Left lung (tissue), 10 donors: ENCODE results near the gene ACAT2. TPM values are rescaled to one million over a fixed set of nuclear protein-coding genes. Genes with fewer than 3 reads are reported as not detected.
"Not testable (repeated sequence)": the region's sequence is repeated elsewhere in the genome, so short reads cannot be mapped to it uniquely, and the experiment has no call there.

Source experiments
- ATAC-seq: fragments of 200-7000 bp; cut with Tn5 transposase; one replicate; pipeline ENCODE4 v1.9.1; 2020; ENCODE audit warnings: moderate library complexity
- DNase-seq, 4 donors: peaks; one replicate each; pipeline ENCODE4 v3.0.0-alpha.2; 2013 to 2020
- H3K27ac ChIP-seq, 2 donors: fragments of 200-600 bp; sonication (generic) in 1 of 2; one replicate each; pipeline versions ENCODE4 v1.5.0 to v1.8.0; 2020 to 2021
- H3K27me3 ChIP-seq, 2 donors: fragments of 200-600 bp; sonication (generic) in 1 of 2; one replicate each; pipeline versions ENCODE4 v1.5.0 to v1.8.0; 2020 to 2021
- H3K36me3 ChIP-seq, 2 donors: fragments of 200-600 bp; sonication (generic) in 1 of 2; one replicate each; pipeline versions ENCODE4 v1.5.0 to v1.8.0; 2020 to 2021
- H3K4me1 ChIP-seq, 2 donors: fragments of 200-600 bp; one replicate each; pipeline ENCODE4 v1.8.0; 2021
- H3K4me3 ChIP-seq, 2 donors: fragments of 200-600 bp; sonication (generic) in 1 of 2; one replicate each; pipeline versions ENCODE4 v1.5.0 to v1.8.0; 2020 to 2021; ENCODE audit warnings: mild to moderate bottlenecking in 1 of 2
- H3K9me3 ChIP-seq, 2 donors: fragments of 200-600 bp; sonication (generic) in 1 of 2; one replicate each; pipeline versions ENCODE4 v1.5.0 to v1.8.0; 2020 to 2021
- intact Hi-C, 2 donors: fragments of 100-400 bp; cut with DNase I; formaldehyde crosslinking; loops; one replicate each; pipeline versions ENCODE4 v1.11.2 to v1.14.2; 2022
- polyA plus RNA-seq, 6 donors: library from polyadenylated mRNA; unstranded; fragments of 120-200 nt; gene quantifications; one replicate each; pipeline ENCODE4 v1.2.1, GENCODE V29; 2013; ENCODE audit not compliant: insufficient read length in 6 of 6
- total RNA-seq, 2 donors: library from RNA; stranded (reverse); fragmentation: NEBNext Ultra II Directional; extraction: Animal tissue kit (Norgen Biotek cat#: 25700); gene quantifications; one replicate each; pipeline ENCODE4 v1.2.1, GENCODE V29; 2021
- TF ChIP-seq, protein P1 (sequence below), 2 donors: fragments of 200-600 bp; sonication (generic) in 1 of 2; IDR thresholded peaks; one replicate each; pipeline versions ENCODE4 v1.5.0 to v1.8.0; 2021; ENCODE audit warnings: antibody characterized with exemption in 2 of 2
- donor health status: DM: no; HTN: yes; CAD: no.
- donor health status: DM: no; HTN: no; CAD: no.

The ACAT2 gene
- total and polyA plus RNA-seq, 8 donors: 25.2 to 116 (median 30.9) TPM

DNA sequence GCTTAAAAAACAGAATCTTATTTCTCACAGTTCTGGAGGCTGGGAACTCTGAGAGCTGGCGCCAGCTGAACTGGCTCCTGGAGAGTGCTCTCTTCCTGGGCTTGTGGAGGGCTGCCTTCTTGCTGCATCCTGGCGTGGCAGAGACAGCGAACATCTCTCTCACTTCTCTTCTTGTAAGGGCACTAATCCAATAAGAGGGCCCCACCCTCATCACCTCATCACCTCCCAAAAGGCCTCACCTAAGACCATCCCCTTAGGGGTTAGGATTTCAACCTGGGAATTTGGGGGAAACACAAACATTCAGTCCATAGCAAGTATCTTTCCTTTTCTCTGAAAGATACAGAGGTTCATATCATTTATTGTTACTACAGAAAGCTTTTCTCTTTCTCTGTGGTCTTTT is 62.1 kb downstream of the ACAT2 start:
- ATAC-seq (no peak), DNase-seq (no peak)
- TF ChIP-seq, protein P1, sequence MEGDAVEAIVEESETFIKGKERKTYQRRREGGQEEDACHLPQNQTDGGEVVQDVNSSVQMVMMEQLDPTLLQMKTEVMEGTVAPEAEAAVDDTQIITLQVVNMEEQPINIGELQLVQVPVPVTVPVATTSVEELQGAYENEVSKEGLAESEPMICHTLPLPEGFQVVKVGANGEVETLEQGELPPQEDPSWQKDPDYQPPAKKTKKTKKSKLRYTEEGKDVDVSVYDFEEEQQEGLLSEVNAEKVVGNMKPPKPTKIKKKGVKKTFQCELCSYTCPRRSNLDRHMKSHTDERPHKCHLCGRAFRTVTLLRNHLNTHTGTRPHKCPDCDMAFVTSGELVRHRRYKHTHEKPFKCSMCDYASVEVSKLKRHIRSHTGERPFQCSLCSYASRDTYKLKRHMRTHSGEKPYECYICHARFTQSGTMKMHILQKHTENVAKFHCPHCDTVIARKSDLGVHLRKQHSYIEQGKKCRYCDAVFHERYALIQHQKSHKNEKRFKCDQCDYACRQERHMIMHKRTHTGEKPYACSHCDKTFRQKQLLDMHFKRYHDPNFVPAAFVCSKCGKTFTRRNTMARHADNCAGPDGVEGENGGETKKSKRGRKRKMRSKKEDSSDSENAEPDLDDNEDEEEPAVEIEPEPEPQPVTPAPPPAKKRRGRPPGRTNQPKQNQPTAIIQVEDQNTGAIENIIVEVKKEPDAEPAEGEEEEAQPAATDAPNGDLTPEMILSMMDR (IDR thresholded peaks at IDR 0.05): no peak
- H3K36me3 ChIP-seq: no peaks in the 10 kb centered on the region
- H3K27ac ChIP-seq: no peak overlapping the region
- H3K9me3 ChIP-seq: no peaks in the 10 kb centered on the region
- intact Hi-C loops: no loop called here
- peaks cover 0 to 10% of the 10 kb centered on the region in 2 donors for H3K27me3 ChIP-seq
- no peak overlapping the region for H3K4me3 ChIP-seq
- H3K4me1 ChIP-seq: peaks cover 0 to 9% of the 10 kb centered on the region in 2 donors

DNA sequence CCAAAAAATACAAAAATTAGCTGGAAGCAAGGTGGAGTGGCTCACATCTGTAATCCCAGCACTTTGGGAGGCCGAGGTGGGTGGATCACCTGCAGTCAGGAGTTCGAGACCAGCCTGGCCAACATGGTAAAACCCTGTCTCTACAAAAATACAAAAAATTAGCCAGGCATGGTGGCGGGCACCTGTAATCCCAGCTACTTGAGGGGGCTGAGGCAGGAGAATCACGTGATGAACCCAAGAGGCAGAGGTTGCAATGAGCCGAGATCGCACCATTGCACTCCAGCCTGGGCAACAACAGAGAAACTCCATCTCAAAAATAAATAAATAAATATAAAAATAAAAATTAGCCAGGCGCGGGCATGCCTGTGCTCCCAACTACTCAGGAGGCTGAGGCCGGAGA is 62.8 kb downstream of the ACAT2 start:
- DNase-seq, H3K27me3 ChIP-seq, H3K4me1 ChIP-seq, intact Hi-C loops, ATAC-seq, H3K9me3 ChIP-seq, H3K27ac ChIP-seq, H3K4me3 ChIP-seq, H3K36me3 ChIP-seq: not testable (repeated sequence)

DNA sequence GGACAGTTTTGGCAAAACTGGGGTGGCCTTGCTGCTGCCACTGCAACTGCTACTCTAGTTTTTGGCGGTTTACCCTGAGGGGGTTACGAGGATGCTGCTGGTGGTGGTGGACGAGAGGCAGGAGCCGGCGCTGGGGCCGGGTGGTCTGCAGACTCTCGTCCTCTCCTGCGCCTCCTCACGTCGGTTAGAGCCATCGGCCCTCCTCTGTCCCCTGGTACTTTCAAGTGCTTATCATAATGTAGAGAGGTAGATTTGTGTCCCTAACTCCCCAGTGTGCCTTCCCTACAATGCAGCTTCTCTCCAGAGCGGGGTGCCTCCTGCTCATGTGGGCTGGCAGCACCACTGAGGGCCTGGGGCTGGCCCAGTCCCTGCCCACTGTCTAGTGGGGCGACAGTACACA is 64.2 kb downstream of the ACAT2 start:
- intact Hi-C loops: no loop called here
- TF ChIP-seq, protein P1 (IDR thresholded peaks at IDR 0.05): no peak
- H3K27ac ChIP-seq: no peak overlapping the region
- no peaks in the 10 kb centered on the region for H3K36me3 ChIP-seq
- no peak for ATAC-seq
- no peaks in the 10 kb centered on the region for H3K9me3 ChIP-seq
- peaks cover 0 to 7% of the 10 kb centered on the region in 2 donors for H3K27me3 ChIP-seq
- DNase-seq: no peak
- H3K4me1 ChIP-seq: no peaks in the 10 kb centered on the region
- H3K4me3 ChIP-seq: no peak overlapping the region

DNA sequence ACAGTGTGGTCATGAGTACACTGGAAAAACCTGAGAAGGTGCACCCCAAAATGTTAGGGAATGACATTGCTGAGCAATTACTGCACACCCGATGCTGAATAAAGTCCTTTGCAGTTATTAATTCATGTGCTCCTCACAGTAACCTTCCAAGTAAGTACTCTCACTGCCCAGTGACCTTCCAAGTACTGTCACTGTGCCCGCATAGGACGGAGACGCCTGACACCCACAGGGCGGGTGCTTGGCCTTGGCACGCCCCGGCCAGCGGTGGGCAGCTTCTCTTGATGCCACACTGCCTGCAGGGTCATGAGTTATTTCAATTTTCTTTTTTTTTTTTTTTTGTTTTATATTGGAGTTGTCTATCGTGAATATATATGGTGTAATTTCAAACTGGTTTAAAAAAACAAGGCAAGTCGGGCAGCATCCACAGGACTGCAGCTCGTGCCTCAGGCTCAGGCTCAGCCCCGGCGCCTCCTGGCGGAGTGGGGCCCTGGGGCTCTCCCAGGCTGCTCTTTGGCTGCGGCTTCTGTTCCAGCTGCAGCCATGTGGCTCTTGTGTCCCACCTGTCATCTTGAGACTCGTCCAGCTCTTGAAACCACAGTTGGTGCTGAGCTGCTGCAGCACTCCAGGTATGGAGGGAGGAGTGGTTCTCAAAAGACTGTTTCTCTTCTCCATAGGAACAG is 65.3 kb downstream of the ACAT2 start:
- Histone ChIP-seq H3K27me3 (peaks cover 0 to 7% of the 10 kb centered on the region in 2 donors), H3K4me3 (no peak overlapping the region), H3K4me1 (no peaks in the 10 kb centered on the region), H3K27ac (no peak overlapping the region), H3K9me3 (no peaks in the 10 kb centered on the region), H3K36me3 (no peaks in the 10 kb centered on the region)
- intact Hi-C loops: no loop called here
- TF ChIP-seq, protein P1 (IDR thresholded peaks at IDR 0.05): no peak
- DNase-seq (no peak), ATAC-seq (no peak)

DNA sequence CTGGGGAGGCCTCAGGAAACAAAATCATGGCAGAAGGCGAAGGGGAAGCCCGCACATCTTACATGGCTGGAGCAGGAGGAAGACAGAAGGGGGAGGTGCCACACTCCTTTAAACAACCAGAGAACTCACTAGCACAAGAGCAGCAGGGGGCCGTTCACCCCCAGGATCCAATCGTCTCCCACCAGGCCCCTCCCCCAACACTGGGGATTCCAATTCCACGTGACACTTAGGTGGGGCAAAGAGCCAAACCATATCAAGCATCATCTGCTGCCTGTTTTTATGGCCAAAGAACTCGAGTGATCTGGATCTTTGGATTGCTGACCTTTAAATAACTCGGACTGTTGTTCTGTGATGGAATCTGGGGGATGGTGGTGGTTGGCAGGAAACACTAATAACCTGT is 66.2 kb downstream of the ACAT2 start:
- no peak for DNase-seq
- peaks cover 0 to 7% of the 10 kb centered on the region in 2 donors for H3K27me3 ChIP-seq
- TF ChIP-seq, protein P1 (IDR thresholded peaks at IDR 0.05): no peak
- no peak overlapping the region for H3K4me3 ChIP-seq
- no peaks in the 10 kb centered on the region for H3K36me3 ChIP-seq
- ATAC-seq: no peak
- intact Hi-C loops: no loop called here
- H3K9me3 ChIP-seq: no peaks in the 10 kb centered on the region
- H3K27ac ChIP-seq: no peak overlapping the region
- no peaks in the 10 kb centered on the region for H3K4me1 ChIP-seq

Other genes with a start within 250 kb of the ACAT2 start
- 100 to 1,000 TPM; 179 to 879 TPM for gene SOD2, start 68.8 kb upstream of the ACAT2 start, total RNA-seq
- 10 to 100 TPM; 83.7 to 91.9 (median 88.2) TPM for gene SOD2, start 68.8 kb upstream of the ACAT2 start, polyA plus RNA-seq
- 100 to 1,000 TPM in 1 of 2 donors, 10 to 100 TPM in 1; 66.6 to 104 TPM for gene WTAP, start 34.5 kb upstream of the ACAT2 start, total RNA-seq
- gene WTAP, start 34.5 kb upstream of the ACAT2 start, polyA plus RNA-seq: 100 to 1,000 TPM; 116 to 135 (median 128) TPM
- 100 to 1,000 TPM; 112 to 170 TPM for gene TCP1, start 27.6 kb downstream of the ACAT2 start, total RNA-seq
- 100 to 1,000 TPM; 237 to 267 (median 250) TPM for gene TCP1, start 27.6 kb downstream of the ACAT2 start, polyA plus RNA-seq
- gene MRPL18, start 28.4 kb downstream of the ACAT2 start, total RNA-seq: 10 to 100 TPM; 56.0 to 67.5 TPM
- 10 to 100 TPM; 49.8 to 61.8 (median 56.2) TPM for gene MRPL18, start 28.4 kb downstream of the ACAT2 start, polyA plus RNA-seq
- under 1 TPM; 0.18 to 0.23 TPM for gene PNLDC1, start 38.2 kb downstream of the ACAT2 start, total RNA-seq
- gene PNLDC1, start 38.2 kb downstream of the ACAT2 start, polyA plus RNA-seq: under 1 TPM; 0.09 to 0.50 (median 0.20) TPM
- under 1 TPM in 1 of 2 donors, not detected in 1; 0.03 TPM for gene MAS1, start 128.9 kb downstream of the ACAT2 start, total RNA-seq
- gene MAS1, start 128.9 kb downstream of the ACAT2 start, polyA plus RNA-seq: under 1 TPM; 0.02 to 0.07 (median 0.05) TPM
- 100 to 1,000 TPM; 141 to 153 TPM for gene IGF2R, start 207.0 kb downstream of the ACAT2 start, total RNA-seq
- gene IGF2R, start 207.0 kb downstream of the ACAT2 start, polyA plus RNA-seq: 10 to 100 TPM; 56.5 to 61.1 (median 58.4) TPM